Measurements from ENCODE around the gene NOS3. TPM values are rescaled to one million over a fixed set of nuclear protein-coding genes. Genes with fewer than 3 reads are reported as not detected.

The NOS3 gene
- total and polyA plus RNA-seq, 9 of the 15 experiments (the other 6 are each of a cell fraction or from before 2014, with no cell fraction given): 1.1 to 121 (median 23.6) TPM

DNA sequence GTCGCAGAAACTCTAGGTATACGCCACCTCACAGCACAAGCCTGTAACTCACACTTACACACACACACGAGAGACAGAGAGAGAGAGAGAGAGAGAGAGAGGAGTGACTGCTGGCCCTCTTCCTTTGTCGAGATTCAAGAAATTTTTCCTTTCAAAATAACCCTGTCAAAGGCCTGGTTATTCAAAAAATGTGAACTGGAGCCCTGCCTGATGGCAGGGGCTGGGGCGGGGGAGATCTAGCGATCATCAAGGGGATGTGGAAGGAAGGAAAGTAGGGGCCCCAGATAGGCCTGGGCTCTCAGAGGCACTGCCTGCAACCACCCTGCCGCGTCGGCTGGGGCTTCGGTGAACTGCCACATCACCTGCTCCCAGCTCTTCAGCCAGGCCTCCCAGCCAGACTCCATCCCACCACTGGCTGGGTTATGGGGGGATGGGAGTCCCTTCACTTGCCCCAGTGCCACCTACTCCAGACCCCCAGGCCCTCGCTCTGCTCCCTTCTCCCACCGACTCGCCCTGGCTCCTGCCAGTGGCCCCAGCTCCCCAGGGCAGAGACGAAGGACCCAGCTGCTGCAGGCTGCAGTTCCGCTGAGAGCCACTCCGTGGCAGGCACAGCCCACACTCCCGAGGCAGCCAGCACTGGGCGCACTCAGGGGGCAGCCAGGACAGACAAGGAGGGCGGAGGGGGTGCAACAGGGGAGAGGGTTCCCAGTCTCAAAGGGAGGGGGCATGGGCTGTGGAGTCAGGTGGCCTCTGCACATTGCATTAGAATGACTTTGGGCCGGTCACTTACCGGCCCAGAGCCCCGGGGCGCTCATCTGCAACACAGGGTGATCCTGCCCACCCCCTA, 28.0 kb upstream of the NOS3 start (continued):
- TF ChIP-seq, protein P1, sequence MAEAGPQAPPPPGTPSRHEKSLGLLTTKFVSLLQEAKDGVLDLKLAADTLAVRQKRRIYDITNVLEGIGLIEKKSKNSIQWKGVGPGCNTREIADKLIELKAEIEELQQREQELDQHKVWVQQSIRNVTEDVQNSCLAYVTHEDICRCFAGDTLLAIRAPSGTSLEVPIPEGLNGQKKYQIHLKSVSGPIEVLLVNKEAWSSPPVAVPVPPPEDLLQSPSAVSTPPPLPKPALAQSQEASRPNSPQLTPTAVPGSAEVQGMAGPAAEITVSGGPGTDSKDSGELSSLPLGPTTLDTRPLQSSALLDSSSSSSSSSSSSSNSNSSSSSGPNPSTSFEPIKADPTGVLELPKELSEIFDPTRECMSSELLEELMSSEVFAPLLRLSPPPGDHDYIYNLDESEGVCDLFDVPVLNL (CRISPR knock-in tag; IDR thresholded peaks at IDR 0.05; ENCODE audit: low read depth): no peak
- TF ChIP-seq ZNF23 (CRISPR knock-in tag; IDR thresholded peaks at IDR 0.05) (no peak), RCOR1 (IDR thresholded peaks at IDR 0.05; ENCODE audit: borderline replicate concordance in 1 of 2, low read depth in 2 of 2, low read length in 2 of 2) (peak in 1 of 2 experiments; percentile 4; a peak in 1 of 4 replicates), ZNF766 (CRISPR knock-in tag; conservative IDR thresholded peaks at IDR 0.05) (no peak), BMI1 (IDR thresholded peaks at IDR 0.05; ENCODE audit: low read length) (no peak), SLC30A9 (CRISPR knock-in tag; IDR thresholded peaks at IDR 0.05) (no peak), ZNF77 (CRISPR knock-in tag; IDR thresholded peaks at IDR 0.05) (no peak), ZNF699 (CRISPR knock-in tag; IDR thresholded peaks at IDR 0.05; ENCODE audit: insufficient replicate concordance) (no peak), ZNF507 (tag; conservative IDR thresholded peaks at IDR 0.05) (no peak), ZFP36 (IDR thresholded peaks at IDR 0.05; ENCODE audit: low read depth, low read length, partially characterized antibody) (no peak), ZNF41 (CRISPR knock-in tag; conservative IDR thresholded peaks at IDR 0.05) (no peak), SMARCB1 (IDR thresholded peaks at IDR 0.05; ENCODE audit: insufficient read length, low read depth) (no peak), FIP1L1 (IDR thresholded peaks at IDR 0.05; ENCODE audit: low read depth, low read length, poor library complexity, severe bottlenecking) (peak; percentile 57), ZNF707 (CRISPR knock-in tag; conservative IDR thresholded peaks at IDR 0.05) (no peak), ZFX (CRISPR knock-in tag; IDR thresholded peaks at IDR 0.05) (peak; percentile 64), FOXJ3 (CRISPR knock-in tag; IDR thresholded peaks at IDR 0.05) (no peak), CREB1 (IDR thresholded peaks at IDR 0.05) (no peak), CREB1 (CRISPR knock-in tag; IDR thresholded peaks at IDR 0.05) (no peak; the same call in 1 of the 2 replicates), LARP7 (IDR thresholded peaks at IDR 0.05) (no peak), CEBPB (tag; IDR thresholded peaks at IDR 0.05) (no peak)
- TF ChIP-seq, protein P2, sequence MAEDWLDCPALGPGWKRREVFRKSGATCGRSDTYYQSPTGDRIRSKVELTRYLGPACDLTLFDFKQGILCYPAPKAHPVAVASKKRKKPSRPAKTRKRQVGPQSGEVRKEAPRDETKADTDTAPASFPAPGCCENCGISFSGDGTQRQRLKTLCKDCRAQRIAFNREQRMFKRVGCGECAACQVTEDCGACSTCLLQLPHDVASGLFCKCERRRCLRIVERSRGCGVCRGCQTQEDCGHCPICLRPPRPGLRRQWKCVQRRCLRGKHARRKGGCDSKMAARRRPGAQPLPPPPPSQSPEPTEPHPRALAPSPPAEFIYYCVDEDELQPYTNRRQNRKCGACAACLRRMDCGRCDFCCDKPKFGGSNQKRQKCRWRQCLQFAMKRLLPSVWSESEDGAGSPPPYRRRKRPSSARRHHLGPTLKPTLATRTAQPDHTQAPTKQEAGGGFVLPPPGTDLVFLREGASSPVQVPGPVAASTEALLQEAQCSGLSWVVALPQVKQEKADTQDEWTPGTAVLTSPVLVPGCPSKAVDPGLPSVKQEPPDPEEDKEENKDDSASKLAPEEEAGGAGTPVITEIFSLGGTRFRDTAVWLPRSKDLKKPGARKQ (CRISPR knock-in tag; IDR thresholded peaks at IDR 0.05): no peak
- TF ChIP-seq, protein P3, sequence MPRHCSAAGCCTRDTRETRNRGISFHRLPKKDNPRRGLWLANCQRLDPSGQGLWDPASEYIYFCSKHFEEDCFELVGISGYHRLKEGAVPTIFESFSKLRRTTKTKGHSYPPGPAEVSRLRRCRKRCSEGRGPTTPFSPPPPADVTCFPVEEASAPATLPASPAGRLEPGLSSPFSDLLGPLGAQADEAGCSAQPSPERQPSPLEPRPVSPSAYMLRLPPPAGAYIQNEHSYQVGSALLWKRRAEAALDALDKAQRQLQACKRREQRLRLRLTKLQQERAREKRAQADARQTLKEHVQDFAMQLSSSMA (CRISPR knock-in tag; IDR thresholded peaks at IDR 0.05): no peak
- TF ChIP-seq, protein P4, sequence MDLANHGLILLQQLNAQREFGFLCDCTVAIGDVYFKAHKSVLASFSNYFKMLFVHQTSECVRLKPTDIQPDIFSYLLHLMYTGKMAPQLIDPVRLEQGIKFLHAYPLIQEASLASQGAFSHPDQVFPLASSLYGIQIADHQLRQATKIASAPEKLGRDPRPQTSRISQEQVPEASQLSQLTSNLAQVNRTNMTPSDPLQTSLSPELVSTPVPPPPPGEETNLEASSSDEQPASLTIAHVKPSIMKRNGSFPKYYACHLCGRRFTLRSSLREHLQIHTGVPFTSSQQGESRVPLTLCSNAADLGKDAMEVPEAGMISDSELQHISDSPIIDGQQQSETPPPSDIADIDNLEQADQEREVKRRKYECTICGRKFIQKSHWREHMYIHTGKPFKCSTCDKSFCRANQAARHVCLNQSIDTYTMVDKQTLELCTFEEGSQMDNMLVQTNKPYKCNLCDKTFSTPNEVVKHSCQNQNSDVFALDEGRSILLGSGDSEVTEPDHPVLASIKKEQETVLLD (IDR thresholded peaks at IDR 0.05): 0 out of 2 replicates have a peak, but pooled peaks have one; percentile 65
- TF ChIP-seq, protein P5, sequence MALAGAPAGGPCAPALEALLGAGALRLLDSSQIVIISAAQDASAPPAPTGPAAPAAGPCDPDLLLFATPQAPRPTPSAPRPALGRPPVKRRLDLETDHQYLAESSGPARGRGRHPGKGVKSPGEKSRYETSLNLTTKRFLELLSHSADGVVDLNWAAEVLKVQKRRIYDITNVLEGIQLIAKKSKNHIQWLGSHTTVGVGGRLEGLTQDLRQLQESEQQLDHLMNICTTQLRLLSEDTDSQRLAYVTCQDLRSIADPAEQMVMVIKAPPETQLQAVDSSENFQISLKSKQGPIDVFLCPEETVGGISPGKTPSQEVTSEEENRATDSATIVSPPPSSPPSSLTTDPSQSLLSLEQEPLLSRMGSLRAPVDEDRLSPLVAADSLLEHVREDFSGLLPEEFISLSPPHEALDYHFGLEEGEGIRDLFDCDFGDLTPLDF (CRISPR knock-in tag; IDR thresholded peaks at IDR 0.05): no peak

All from K562 (cell line).